Measurements from ENCODE around the gene RAPSN.

RAPSN gene

DNA sequence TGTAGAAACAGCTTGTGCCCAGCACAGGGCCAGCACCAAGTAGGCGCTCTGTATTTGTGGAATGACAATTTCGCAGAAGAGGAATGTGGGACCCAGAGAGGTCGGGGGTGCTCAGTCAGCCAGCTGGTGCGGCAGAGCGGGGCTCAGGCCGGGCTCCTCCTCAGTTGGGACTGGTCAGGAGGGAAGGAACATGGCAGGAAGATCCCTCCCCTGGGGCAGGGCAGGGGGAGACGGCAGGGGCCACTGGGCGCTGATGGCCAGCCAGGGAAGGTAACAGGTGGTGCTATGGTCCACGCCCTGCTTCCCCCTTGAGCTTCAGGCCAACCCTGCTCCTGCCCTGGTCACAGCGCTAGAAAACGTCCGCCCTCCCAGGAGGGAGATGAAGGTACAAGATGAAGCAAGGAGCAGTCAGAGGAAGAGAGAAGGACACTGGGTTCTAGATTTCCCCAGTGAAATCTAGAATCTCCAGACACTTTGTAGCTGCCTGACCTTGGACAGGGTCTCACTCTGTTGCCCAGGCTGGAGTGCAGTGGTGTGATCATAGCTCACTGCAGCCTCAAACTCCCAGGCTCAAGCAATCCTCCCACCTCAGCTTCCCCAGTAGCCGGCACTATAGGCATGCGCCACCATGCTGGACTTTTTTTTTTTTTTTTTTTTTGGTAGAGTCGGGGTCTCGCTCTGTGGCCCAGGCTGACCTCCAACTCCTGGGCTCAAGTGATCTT is 57.1 kb downstream of the RAPSN start:
- POLR2A ChIA-PET, result interaction anchor here (0.5 kb wide), 1 partner anchor 140 kb away, joined by 3 read pairs; no protein-coding TSS in a partner anchor
- CTCF ChIA-PET, result interaction anchor here (1.1 to 10.0 kb wide), 6 partner anchors 9 to 20 kb away, joined by 3 to 92 read pairs (median 14); partner anchors contain the start of gene SLC39A13
- TF ChIP-seq, protein P1, sequence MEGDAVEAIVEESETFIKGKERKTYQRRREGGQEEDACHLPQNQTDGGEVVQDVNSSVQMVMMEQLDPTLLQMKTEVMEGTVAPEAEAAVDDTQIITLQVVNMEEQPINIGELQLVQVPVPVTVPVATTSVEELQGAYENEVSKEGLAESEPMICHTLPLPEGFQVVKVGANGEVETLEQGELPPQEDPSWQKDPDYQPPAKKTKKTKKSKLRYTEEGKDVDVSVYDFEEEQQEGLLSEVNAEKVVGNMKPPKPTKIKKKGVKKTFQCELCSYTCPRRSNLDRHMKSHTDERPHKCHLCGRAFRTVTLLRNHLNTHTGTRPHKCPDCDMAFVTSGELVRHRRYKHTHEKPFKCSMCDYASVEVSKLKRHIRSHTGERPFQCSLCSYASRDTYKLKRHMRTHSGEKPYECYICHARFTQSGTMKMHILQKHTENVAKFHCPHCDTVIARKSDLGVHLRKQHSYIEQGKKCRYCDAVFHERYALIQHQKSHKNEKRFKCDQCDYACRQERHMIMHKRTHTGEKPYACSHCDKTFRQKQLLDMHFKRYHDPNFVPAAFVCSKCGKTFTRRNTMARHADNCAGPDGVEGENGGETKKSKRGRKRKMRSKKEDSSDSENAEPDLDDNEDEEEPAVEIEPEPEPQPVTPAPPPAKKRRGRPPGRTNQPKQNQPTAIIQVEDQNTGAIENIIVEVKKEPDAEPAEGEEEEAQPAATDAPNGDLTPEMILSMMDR (IDR thresholded peaks at IDR 0.05; ENCODE audit: control extremely low read depth, extremely low read depth, low read depth, missing control alignments), result no peak
- DNase-seq (ENCODE audit: extremely low spot score), result no peak

DNA sequence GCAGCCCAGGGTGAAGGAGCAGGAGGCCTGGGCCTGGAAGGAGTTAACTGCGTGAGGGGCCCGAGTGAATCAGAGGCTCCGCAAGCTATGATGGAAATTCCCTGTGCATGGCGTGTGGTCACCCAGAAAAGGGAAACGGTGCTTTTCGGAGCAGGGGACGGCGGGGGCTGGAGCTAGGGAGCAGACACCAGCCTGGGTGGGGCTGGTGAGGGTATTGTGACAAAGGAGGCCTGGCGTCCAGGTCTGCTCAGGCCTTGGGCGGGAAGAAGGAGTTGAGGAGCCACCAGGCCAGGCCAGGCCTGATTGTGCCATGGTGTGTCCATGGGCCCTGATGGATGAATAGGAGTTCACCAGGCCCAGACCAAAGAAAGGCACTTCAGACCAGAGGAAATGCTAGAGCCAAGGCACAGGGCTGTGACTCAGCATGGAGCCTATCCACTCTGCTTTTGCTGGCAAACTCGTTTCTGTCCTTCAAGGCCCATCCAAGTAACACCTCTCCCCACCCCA is 57.8 kb downstream of the RAPSN start:
- TF ChIP-seq, protein P1 (IDR thresholded peaks at IDR 0.05; ENCODE audit: control extremely low read depth, extremely low read depth, low read depth, missing control alignments), result no peak
- CTCF ChIA-PET, result interaction anchor here (1.0 to 10.0 kb wide), 6 partner anchors 8 to 52 kb away, joined by 3 to 92 read pairs (median 13); partner anchors contain the start of gene SLC39A13
- POLR2A ChIA-PET, result interaction anchor here (0.5 kb wide), 1 partner anchor 139 kb away, joined by 3 read pairs; no protein-coding TSS in a partner anchor
- no peak for DNase-seq (ENCODE audit: extremely low spot score)

DNA sequence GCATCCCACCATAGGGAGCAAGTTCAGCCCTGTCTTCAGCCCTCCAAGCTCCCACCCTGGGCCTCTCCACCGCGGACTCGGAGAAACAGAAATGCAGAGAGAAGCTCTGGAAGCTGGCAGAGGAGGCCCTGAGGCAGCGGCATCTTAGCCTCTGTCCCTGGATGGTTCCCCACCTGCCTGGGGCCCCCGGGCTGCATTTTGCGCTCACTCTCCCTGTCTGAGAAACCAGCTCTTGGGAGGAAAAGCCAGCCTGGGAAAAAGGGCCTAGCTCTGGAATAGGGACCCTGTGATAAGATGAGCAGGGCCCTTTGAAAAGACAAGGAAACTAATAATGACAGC is 58.5 kb downstream of the RAPSN start:
- TF ChIP-seq, protein P1 (IDR thresholded peaks at IDR 0.05; ENCODE audit: control extremely low read depth, extremely low read depth, low read depth, missing control alignments), result no peak
- ChIA-PET CTCF (interaction anchor here (1.0 to 10.0 kb wide), 6 partner anchors 8 to 53 kb away, joined by 3 to 92 read pairs (median 6); partner anchors contain the start of gene SLC39A13), POLR2A (no interaction called here)
- DNase-seq (ENCODE audit: extremely low spot score), result no peak

DNA sequence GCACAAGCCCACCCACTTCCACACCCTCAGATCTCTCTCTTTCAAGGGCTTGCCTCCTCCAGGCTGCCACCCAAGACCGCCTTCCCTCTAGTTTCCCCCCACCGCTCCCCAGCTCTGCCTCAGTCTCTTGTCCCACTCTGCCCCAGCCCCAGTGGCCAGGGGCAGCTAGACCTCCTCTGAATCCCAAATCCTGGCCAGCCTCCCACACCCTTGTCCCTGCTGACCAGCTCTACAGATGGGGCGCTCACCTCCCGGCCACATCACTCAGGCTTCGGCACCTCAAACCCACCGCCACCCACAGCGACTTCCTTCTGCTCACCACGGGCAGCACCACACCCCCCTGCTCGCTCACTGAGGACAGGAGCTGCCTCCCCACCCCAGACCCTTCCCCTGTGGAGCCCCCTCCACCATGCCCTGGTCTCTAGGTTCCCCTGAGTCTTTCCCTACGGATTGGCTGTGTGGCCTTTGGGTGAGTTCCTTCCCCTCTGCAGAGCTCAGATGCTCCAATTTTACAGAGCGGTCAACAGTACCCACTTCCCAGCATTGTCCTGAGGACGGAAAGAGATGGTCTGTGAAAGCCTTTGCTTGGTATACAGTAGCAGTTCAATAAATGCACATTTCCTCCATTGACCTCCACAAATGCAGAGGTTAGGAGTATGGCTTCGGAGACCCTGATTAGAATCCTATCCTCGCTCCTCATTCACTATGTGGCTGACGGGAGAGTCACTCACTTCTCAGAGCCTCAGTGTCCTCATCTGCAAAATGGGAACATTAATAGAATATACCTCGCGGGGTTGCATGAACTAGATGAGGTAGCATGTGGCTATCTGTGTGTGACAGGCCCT is 59.1 kb downstream of the RAPSN start:
- DNase-seq (ENCODE audit: extremely low spot score), result no peak
- ChIA-PET CTCF (interaction anchor here (1.0 to 10.0 kb wide), 5 partner anchors 9 to 22 kb away, joined by 4 to 92 read pairs (median 5); partner anchors contain the start of gene SPI1), POLR2A (interaction anchor here (0.9 kb wide), 1 partner anchor 11 kb away, joined by 4 read pairs; the partner anchor contains the start of gene SPI1)
- TF ChIP-seq, protein P1 (IDR thresholded peaks at IDR 0.05; ENCODE audit: control extremely low read depth, extremely low read depth, low read depth, missing control alignments), result no peak

DNA sequence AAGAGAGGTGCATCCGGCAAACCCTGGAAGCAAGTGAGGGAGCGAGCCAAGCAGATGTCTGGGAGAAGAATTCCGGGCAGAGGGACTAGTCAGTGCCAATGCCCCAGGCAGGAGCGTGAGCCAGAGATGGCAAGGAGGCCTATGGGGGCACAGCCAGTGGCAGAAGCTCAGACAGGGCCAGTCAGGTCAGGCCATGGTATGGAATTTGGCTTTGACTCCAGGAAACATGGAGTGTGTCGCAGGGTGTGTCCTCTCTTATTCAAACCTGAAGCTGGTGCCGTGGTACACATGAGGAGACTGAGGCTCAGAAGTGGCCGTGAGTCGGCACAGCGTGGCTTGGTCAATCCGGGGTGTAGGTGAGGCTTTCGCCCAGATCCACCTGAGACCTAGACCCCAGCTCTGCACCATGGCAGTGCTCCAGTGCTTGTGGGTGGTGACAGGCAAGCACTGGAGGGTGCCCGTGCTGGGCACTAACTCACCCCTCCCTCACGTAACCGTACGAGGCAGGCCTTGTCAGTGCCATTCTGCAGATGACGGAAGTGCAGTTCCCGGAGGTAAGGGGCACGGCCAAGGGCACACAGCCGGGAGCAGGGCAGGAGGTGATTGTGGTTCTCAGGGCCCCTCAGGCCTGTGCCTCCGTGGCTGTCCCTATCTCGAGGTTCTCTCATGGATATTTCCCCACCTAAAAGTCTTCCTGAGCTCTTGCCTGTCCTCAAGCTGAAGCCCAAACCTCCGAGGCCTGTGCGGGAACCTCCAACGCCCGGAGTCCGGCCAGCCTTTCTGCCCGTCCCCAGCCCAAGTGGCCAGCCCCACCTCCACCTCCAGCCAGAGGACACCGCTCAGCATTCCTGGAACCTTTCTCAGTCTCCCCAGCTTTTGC is 60.0 kb downstream of the RAPSN start:
- TF ChIP-seq, protein P1 (IDR thresholded peaks at IDR 0.05; ENCODE audit: control extremely low read depth, extremely low read depth, low read depth, missing control alignments), result no peak
- ChIA-PET POLR2A (interaction anchor here (0.9 kb wide), 1 partner anchor 10 kb away, joined by 4 read pairs; the partner anchor contains the start of gene SPI1), CTCF (interaction anchor here (1.0 to 10.0 kb wide), 5 partner anchors 10 to 21 kb away, joined by 3 to 92 read pairs (median 5); partner anchors contain the start of gene SPI1)
- no peak for DNase-seq (ENCODE audit: extremely low spot score)
